K562 (cell line): ENCODE data around the gene NLE1. TPM values are rescaled to one million over a fixed set of nuclear protein-coding genes. Genes with fewer than 3 reads are reported as not detected.

Source experiments
- FOXJ3 ChIP-seq: sonication (generic); formaldehyde crosslinking; IDR thresholded peaks from 2 replicates; pipeline ENCODE4 v1.4.0; 2020; ENCODE audit warnings: mild to moderate bottlenecking, missing genetic modification reagents
- HDAC1 ChIP-seq, 2 experiments: fragments of 450-650 bp; IDR thresholded peaks; 2 replicates each; pipeline ENCODE4 v1.6.1; 2016 to 2017; ENCODE audit warnings: inconsistent platforms in 1 of 2, mild to moderate bottlenecking in 1 of 2, moderate library complexity in 1 of 2
- MAFF ChIP-seq: IDR thresholded peaks from 2 replicates; pipeline ENCODE4 v1.6.1; 2012; ENCODE audit warnings: low read length, improper control_type of control experiment
- NR3C1 ChIP-seq: sonication (generic); formaldehyde crosslinking; IDR thresholded peaks from 2 replicates; pipeline ENCODE4 v1.8.1; 2022; ENCODE audit warnings: missing genetic modification reagents
- PTTG1 ChIP-seq: fragments of 450-650 bp; IDR thresholded peaks from 2 replicates; pipeline ENCODE4 v1.6.1; 2016; ENCODE audit warnings: low read depth, mild to moderate bottlenecking, missing genetic modification characterization, missing compliant biosample characterization
- RBBP5 ChIP-seq: fragments of 200-600 bp; sonication (generic); IDR thresholded peaks from 2 replicates; pipeline ENCODE4 v1.6.1; 2012; ENCODE audit warnings: borderline replicate concordance, mild to moderate bottlenecking, low read length, control low read depth, inconsistent platforms; ENCODE audit not compliant: insufficient read depth, poor library complexity, severe bottlenecking
- TARDBP ChIP-seq: fragments of 450-650 bp; IDR thresholded peaks from 2 replicates; pipeline ENCODE4 v1.6.1; 2016
- ZNF3 ChIP-seq: fragments of 250-450 bp; sonication (Bioruptor Pico); IDR thresholded peaks from 2 replicates; pipeline ENCODE4 v1.5.0; 2021; ENCODE audit warnings: mild to moderate bottlenecking, moderate library complexity
- polyA plus RNA-seq, 8 experiments: library from polyadenylated mRNA; depleted of rRNA in 4 of 8; stranded (reverse) in 5 of 8; unstranded in 3 of 8; fragments of >200 nt; fragmentation: Nextera tagmentation in 2 of 8; fragmentation: Illumina TruSeq in 1 of 8; extraction: Ambion mirVana in 2 of 8; extraction: Trizol in 1 of 8; gene quantifications; 2 replicates each; pipeline versions ENCODE4 v1.2.1 to v1.2.3, GENCODE V29; 2011 to 2014; ENCODE audit warnings: inconsistent platforms in 1 of 8, missing spikeins in 1 of 8
- total RNA-seq, 7 experiments: library from RNA; depleted of rRNA in 6 of 7; stranded (reverse); fragments of >200 nt in 6 of 7; fragmentation: Illumina TruSeq in 2 of 7; extraction: Trizol in 2 of 7; gene quantifications; 2 replicates each; pipeline versions ENCODE4 v1.2.1 to v1.2.3, GENCODE V29; 2011 to 2021; ENCODE audit warnings: low replicate concordance in 1 of 7
- TF ChIP-seq, protein P1 (sequence below): sonication (generic); formaldehyde crosslinking; IDR thresholded peaks from 2 replicates; pipeline ENCODE4 v1.8.1; 2023; ENCODE audit warnings: mild to moderate bottlenecking, missing genetic modification reagents
- TF ChIP-seq, protein P2 (sequence below): sonication (generic); formaldehyde crosslinking; IDR thresholded peaks from 2 replicates; pipeline ENCODE4 v1.5.0; 2020; ENCODE audit warnings: missing genetic modification reagents
- TF ChIP-seq, protein P3 (sequence below): fragments of 450-650 bp; conservative IDR thresholded peaks from 2 replicates; pipeline ENCODE4 v1.6.1; 2016; ENCODE audit warnings: missing genetic modification characterization, low read depth, mild to moderate bottlenecking, missing compliant biosample characterization, moderate library complexity
- TF ChIP-seq, protein P4 (sequence below): fragments of 250-450 bp; sonication (Bioruptor Pico); IDR thresholded peaks from 2 replicates; pipeline ENCODE4 v1.8.0; 2022; ENCODE audit warnings: inconsistent platforms, mild to moderate bottlenecking, moderate library complexity, borderline replicate concordance

NLE1 gene
- total and polyA plus RNA-seq, 9 of the 15 experiments (the other 6 are each of a cell fraction or from before 2014, with no cell fraction given): 3.8 to 69.0 (median 29.4) TPM

DNA sequence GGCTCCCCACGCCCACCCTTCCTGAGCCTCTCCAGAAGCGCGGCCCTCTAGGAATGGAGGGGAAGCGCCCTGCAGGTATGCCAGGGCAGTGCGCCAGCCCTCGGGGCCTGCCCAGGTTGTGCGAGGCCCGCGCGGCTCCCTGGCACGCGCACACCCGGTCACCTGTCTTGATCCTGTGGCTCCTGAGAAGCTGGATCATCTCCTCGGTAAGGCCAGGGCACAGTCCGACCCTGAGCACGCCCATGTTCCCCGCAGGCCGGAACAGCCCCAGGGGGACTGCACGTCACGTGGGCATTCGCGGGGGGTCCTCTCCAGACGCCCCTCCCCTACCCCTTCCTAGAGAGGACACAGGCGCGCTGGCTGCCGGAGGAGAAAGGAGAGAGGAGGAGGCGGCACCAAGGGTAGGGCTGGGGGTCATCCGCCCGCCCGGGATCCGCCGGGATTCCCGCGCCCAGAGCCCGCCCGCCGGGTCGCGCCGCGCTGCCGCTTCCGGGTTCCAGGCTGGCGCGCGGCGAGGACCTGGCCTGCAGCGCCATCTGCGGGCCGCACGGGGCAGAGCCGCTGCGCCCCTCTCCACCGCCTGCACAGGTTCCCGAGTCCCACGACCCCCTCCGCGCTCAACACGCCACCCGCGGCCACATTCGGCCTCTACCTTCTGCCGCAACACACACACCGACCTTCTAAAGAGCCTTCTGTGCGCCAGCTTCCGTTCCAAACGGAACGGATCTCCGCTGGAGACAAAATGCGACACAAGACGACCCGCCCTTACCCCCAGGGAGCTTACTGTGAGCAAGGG, 22.5 kb downstream of the NLE1 start, which contains the start of gene RAD51D (continued):
- TF ChIP-seq, protein P1, sequence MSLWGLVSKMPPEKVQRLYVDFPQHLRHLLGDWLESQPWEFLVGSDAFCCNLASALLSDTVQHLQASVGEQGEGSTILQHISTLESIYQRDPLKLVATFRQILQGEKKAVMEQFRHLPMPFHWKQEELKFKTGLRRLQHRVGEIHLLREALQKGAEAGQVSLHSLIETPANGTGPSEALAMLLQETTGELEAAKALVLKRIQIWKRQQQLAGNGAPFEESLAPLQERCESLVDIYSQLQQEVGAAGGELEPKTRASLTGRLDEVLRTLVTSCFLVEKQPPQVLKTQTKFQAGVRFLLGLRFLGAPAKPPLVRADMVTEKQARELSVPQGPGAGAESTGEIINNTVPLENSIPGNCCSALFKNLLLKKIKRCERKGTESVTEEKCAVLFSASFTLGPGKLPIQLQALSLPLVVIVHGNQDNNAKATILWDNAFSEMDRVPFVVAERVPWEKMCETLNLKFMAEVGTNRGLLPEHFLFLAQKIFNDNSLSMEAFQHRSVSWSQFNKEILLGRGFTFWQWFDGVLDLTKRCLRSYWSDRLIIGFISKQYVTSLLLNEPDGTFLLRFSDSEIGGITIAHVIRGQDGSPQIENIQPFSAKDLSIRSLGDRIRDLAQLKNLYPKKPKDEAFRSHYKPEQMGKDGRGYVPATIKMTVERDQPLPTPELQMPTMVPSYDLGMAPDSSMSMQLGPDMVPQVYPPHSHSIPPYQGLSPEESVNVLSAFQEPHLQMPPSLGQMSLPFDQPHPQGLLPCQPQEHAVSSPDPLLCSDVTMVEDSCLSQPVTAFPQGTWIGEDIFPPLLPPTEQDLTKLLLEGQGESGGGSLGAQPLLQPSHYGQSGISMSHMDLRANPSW: no peak
- TF ChIP-seq PTTG1: no peak
- TF ChIP-seq FOXJ3: no peak
- peak in 1 of 2 experiments; percentile 72; a peak in 1 of 4 replicates for TF ChIP-seq HDAC1 (IDR thresholded peaks at IDR 0.05)
- no peak for TF ChIP-seq MAFF
- TF ChIP-seq TARDBP: no peak
- TF ChIP-seq ZNF3 (CRISPR knock-in tag): no peak
- TF ChIP-seq, protein P2, sequence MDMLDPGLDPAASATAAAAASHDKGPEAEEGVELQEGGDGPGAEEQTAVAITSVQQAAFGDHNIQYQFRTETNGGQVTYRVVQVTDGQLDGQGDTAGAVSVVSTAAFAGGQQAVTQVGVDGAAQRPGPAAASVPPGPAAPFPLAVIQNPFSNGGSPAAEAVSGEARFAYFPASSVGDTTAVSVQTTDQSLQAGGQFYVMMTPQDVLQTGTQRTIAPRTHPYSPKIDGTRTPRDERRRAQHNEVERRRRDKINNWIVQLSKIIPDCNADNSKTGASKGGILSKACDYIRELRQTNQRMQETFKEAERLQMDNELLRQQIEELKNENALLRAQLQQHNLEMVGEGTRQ (CRISPR knock-in tag): peak; percentile 93
- TF ChIP-seq, protein P3, sequence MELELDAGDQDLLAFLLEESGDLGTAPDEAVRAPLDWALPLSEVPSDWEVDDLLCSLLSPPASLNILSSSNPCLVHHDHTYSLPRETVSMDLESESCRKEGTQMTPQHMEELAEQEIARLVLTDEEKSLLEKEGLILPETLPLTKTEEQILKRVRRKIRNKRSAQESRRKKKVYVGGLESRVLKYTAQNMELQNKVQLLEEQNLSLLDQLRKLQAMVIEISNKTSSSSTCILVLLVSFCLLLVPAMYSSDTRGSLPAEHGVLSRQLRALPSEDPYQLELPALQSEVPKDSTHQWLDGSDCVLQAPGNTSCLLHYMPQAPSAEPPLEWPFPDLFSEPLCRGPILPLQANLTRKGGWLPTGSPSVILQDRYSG: no peak
- TF ChIP-seq RBBP5: no peak
- peak; percentile 70; the same call in 1 of the 2 replicates for TF ChIP-seq NR3C1
- TF ChIP-seq, protein P4, sequence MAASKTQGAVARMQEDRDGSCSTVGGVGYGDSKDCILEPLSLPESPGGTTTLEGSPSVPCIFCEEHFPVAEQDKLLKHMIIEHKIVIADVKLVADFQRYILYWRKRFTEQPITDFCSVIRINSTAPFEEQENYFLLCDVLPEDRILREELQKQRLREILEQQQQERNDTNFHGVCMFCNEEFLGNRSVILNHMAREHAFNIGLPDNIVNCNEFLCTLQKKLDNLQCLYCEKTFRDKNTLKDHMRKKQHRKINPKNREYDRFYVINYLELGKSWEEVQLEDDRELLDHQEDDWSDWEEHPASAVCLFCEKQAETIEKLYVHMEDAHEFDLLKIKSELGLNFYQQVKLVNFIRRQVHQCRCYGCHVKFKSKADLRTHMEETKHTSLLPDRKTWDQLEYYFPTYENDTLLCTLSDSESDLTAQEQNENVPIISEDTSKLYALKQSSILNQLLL (CRISPR knock-in tag): no peak
